SK-N-MC (cell line): Measurements from ENCODE around the gene OTUD1.

Experiments
- DNase-seq: peaks from one replicate; pipeline ENCODE4 v3.0.0-alpha.2; 2011; ENCODE audit warnings: low read depth, low spot score
- H3K27ac ChIP-seq: fragments of 200-600 bp; sonication (generic); 2 replicates; pipeline ENCODE4 v1.5.1; 2016; ENCODE audit warnings: mixed run types
- H3K36me3 ChIP-seq: fragments of 200-600 bp; sonication (generic); 2 replicates; pipeline ENCODE4 v1.6.1; 2017; ENCODE audit warnings: antibody characterized with exemption, low read length, mixed read lengths; ENCODE audit not compliant: insufficient read depth
- H3K4me3 ChIP-seq: fragments of 200-600 bp; sonication (generic); 2 replicates; pipeline ENCODE4 v1.5.1; 2016
- H3K9ac ChIP-seq: fragments of 200-600 bp; sonication (generic); 2 replicates; pipeline ENCODE4 v1.8.0; 2017; ENCODE audit warnings: mixed run types, mixed read lengths; ENCODE audit not compliant: insufficient read length
- H3K9me3 ChIP-seq: fragments of 200-600 bp; sonication (generic); 2 replicates; pipeline ENCODE4 v1.6.1; 2017; ENCODE audit warnings: low read depth, mild to moderate bottlenecking, antibody characterized with exemption, low read length, moderate library complexity, mixed read lengths
- EZH2 ChIP-seq: fragments of 200-600 bp; sonication (generic); IDR thresholded peaks from one replicate; pipeline ENCODE4 v1.6.1; 2017; ENCODE audit warnings: antibody characterized with exemption
- FOXP2 ChIP-seq: optimal IDR thresholded peaks from 2 replicates; pipeline ENCODE3; 2011; ENCODE audit warnings: mild to moderate bottlenecking, moderate library complexity; ENCODE audit not compliant: insufficient read depth; ENCODE audit errors: extremely low read length, control extremely low read depth
- POLR2AphosphoS5 ChIP-seq: IDR thresholded peaks from 2 replicates; pipeline ENCODE4 v1.6.1; 2012; ENCODE audit warnings: mild to moderate bottlenecking, low read depth, low read length, borderline replicate concordance

Gene OTUD1

GRCh38 chr10:23437963-23438546 lies 820 bp upstream of the OTUD1 start:
- H3K27ac ChIP-seq, result no peak overlapping the region
- H3K9ac ChIP-seq, result no peak overlapping the region
- no peaks in the 10 kb centered on the region for H3K36me3 ChIP-seq
- DNase-seq, result no peak
- no peak overlapping the region; the same call in 1 of the 2 replicates for H3K4me3 ChIP-seq
- no peaks in the 10 kb centered on the region for H3K9me3 ChIP-seq
- TF ChIP-seq FOXP2 (no peak), EZH2 (no peak), POLR2AphosphoS5 (no peak)

DNA sequence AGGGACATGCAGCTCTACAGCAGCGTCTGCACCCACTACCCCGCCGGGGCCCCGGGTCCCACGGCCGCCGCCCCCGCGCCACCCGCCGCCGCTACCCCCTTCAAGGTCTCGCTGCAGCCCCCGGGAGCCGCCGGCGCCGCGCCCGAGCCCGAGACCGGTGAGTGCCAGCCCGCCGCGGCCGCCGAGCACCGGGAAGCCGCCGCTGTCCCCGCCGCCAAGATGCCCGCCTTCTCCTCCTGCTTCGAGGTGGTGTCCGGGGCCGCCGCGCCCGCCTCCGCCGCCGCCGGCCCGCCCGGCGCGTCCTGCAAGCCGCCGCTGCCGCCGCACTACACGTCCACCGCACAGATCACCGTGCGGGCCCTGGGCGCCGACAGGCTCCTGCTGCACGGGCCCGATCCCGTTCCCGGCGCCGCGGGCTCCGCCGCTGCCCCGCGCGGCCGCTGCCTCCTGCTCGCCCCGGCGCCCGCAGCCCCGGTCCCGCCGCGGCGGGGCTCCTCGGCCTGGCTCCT lies 631 bp downstream of the OTUD1 start:
- Histone ChIP-seq H3K36me3 (no peaks in the 10 kb centered on the region), H3K27ac (no peak overlapping the region), H3K9ac (peak overlapping the region; percentile 73), H3K9me3 (no peaks in the 10 kb centered on the region), H3K4me3 (peak overlapping the region; percentile 83)
- no peak for DNase-seq
- no peak for TF ChIP-seq POLR2AphosphoS5
- no peak for TF ChIP-seq EZH2
- TF ChIP-seq FOXP2, result no peak

DNA sequence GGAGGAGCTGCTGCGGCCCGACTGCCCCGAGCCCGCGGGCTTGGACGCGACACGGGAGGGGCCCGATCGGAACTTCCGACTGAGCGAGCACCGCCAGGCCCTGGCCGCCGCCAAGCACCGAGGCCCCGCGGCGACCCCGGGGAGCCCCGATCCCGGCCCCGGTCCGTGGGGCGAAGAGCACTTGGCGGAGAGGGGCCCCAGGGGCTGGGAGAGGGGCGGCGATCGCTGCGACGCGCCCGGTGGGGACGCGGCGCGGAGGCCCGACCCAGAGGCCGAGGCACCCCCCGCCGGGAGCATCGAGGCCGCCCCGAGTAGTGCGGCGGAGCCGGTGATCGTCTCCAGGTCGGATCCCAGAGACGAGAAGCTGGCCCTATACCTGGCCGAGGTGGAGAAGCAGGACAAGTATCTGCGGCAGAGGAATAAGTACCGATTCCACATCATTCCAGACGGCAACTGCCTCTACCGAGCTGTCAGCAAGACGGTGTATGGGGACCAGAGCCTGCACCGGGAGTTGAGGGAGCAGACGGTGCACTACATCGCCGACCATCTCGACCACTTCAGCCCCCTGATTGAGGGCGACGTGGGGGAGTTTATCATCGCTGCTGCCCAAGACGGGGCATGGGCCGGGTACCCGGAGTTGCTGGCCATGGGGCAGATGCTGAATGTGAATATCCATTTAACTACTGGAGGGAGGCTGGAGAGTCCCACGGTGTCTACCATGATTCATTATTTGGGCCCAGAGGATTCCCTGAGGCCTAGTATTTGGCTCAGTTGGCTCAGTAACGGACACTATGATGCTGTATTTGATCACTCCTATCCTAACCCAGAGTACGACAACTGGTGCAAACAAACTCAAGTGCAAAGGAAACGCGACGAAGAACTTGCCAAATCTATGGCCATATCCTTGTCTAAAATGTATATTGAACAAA lies 1.4 kb downstream of the OTUD1 start:
- Histone ChIP-seq H3K27ac (peak overlapping the region; percentile 50; the same call in 1 of the 2 replicates), H3K9ac (peak overlapping the region; percentile 73), H3K4me3 (peak overlapping the region; percentile 83), H3K36me3 (no peaks in the 10 kb centered on the region), H3K9me3 (no peaks in the 10 kb centered on the region)
- DNase-seq, result no peak
- no peak for TF ChIP-seq FOXP2
- no peak for TF ChIP-seq POLR2AphosphoS5
- TF ChIP-seq EZH2, result no peak

DNA sequence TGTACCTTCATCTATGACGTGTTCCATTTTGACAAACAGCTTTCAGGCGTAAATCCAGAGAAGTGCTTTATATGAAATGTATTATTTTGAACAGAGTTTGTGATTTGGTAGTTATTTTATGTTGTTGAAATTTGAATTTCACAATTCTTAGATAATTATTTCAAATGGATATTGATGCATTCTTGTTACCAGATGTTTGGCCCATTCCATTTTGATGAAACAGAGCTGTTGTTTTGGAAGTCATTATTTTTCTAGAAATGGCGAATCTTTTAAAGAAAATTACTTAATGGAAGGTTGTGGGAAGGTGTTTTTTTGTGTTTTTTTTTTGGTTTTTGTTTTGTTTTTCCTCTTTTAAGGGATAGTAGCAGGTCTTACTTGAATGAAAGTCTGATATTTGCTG lies 2.4 kb downstream of the OTUD1 start:
- TF ChIP-seq POLR2AphosphoS5 (no peak), FOXP2 (no peak), EZH2 (no peak)
- peak overlapping the region; percentile 73 for H3K9ac ChIP-seq
- DNase-seq, result no peak
- H3K36me3 ChIP-seq, result no peaks in the 10 kb centered on the region
- no peaks in the 10 kb centered on the region for H3K9me3 ChIP-seq
- no peak overlapping the region for H3K27ac ChIP-seq
- peak overlapping the region; percentile 83 for H3K4me3 ChIP-seq

- no peak for TF ChIP-seq EZH2
- TF ChIP-seq POLR2AphosphoS5, result no peak
- TF ChIP-seq FOXP2, result no peak
Observed at GRCh38 chr10:23442936-23443335, 4.1 kb downstream of the OTUD1 start.

DNA sequence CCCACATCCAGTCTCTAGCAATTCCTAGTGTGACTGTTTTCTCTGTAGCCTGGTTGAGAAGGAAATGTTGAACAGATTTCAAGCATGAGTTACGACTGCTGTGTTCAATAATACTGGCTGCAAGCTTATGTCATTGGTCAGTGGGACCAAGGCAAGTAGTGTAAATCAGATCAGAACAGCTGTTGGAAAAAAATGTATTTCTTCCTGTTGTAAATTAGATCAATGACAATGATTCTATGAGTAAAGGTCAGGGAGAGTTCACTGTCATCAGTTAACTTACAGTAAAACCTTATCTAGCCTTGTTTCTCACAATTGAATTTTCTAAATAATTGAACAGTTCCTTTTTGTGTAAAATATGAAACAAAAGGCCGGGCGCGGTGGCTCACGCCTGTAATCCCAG lies 6.7 kb downstream of the OTUD1 start:
- Histone ChIP-seq H3K27ac (no peak overlapping the region), H3K9me3 (no peaks in the 10 kb centered on the region), H3K36me3 (no peaks in the 10 kb centered on the region), H3K4me3 (no peak overlapping the region), H3K9ac (no peak overlapping the region)
- TF ChIP-seq EZH2 (no peak), POLR2AphosphoS5 (no peak)
- no peak for DNase-seq

More at GRCh38 chr10:23442936-23443335, 4.1 kb downstream of the OTUD1 start:
- H3K27ac ChIP-seq, result no peak overlapping the region
- DNase-seq, result no peak
- no peaks in the 10 kb centered on the region for H3K9me3 ChIP-seq
- no peak overlapping the region for H3K9ac ChIP-seq
- H3K36me3 ChIP-seq, result no peaks in the 10 kb centered on the region
- peak overlapping the region; percentile 83 for H3K4me3 ChIP-seq

DNA sequence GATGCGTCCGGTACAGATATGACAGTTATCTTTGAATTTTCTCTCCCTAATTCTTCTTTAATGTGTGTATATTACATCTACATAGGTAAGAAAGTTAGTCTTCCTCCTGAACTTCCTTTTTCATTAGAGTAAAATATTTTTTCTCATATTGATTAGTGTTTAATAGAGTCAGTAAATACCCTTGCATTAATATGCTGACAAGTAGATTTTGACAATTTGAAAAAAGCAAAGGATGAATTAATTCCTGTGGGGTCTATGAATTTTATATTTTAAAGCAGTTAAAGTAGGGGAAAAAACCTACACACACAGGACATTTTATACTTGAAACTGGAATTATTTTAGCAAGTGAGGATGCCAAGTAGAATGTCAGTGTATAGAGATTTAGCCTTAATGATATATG lies 9.4 kb downstream of the OTUD1 start:
- no peak for DNase-seq
- no peak for TF ChIP-seq FOXP2
- TF ChIP-seq POLR2AphosphoS5, result no peak
- no peak for TF ChIP-seq EZH2
- H3K27ac ChIP-seq, result peak overlapping the region; percentile 94
- H3K9me3 ChIP-seq, result no peaks in the 10 kb centered on the region
- H3K4me3 ChIP-seq, result peak overlapping the region; percentile 21
- H3K36me3 ChIP-seq, result no peaks in the 10 kb centered on the region
- H3K9ac ChIP-seq, result peak overlapping the region; percentile 59

- DNase-seq, result peak; percentile 30
- Histone ChIP-seq H3K4me3 (peak overlapping the region; percentile 21), H3K9me3 (no peaks in the 10 kb centered on the region), H3K36me3 (no peaks in the 10 kb centered on the region), H3K9ac (peak overlapping the region; percentile 59), H3K27ac (peak overlapping the region; percentile 94)
- TF ChIP-seq POLR2AphosphoS5 (no peak), EZH2 (no peak), FOXP2 (no peak)
Observed at GRCh38 chr10:23448802-23449570, 10.1 kb downstream of the OTUD1 start.
